ENCODE data around the gene ADGRL3. TPM values are rescaled to one million over a fixed set of nuclear protein-coding genes. Genes with fewer than 3 reads are reported as not detected.
A peak's percentile ranks its signal among the peaks of the same experiment; 100 is the strongest.

Gene ADGRL3
- total RNA-seq, 1 donor, result under 0.01 TPM

- no peak for DNase-seq (ENCODE audit: low read depth)
- TF ChIP-seq CTCF (IDR thresholded peaks at IDR 0.05; ENCODE audit: insufficient read depth, low read length), result no peak
- no peak overlapping the region for H3K4me3 ChIP-seq (ENCODE audit: low read depth, low read length)
Measured at GRCh38 chr4:61545902-61546480, 345.9 kb downstream of the ADGRL3 start.

- no peak for DNase-seq (ENCODE audit: low read depth)
- TF ChIP-seq CTCF (IDR thresholded peaks at IDR 0.05; ENCODE audit: insufficient read depth, low read length), result no peak
- H3K4me3 ChIP-seq (ENCODE audit: low read depth, low read length), result no peak overlapping the region
Measured at GRCh38 chr4:61549336-61549735, 349.2 kb downstream of the ADGRL3 start.

- no peak overlapping the region for H3K4me3 ChIP-seq (ENCODE audit: low read depth, low read length)
- DNase-seq (ENCODE audit: low read depth), result no peak
- no peak for TF ChIP-seq CTCF (IDR thresholded peaks at IDR 0.05; ENCODE audit: insufficient read depth, low read length)
Measured at GRCh38 chr4:61553557-61554125, 353.5 kb downstream of the ADGRL3 start.

GRCh38 chr4:61555789-61556188 is 355.7 kb downstream of the ADGRL3 start:
- peak; percentile 62 for DNase-seq (ENCODE audit: low read depth)
- no peak for TF ChIP-seq CTCF (IDR thresholded peaks at IDR 0.05; ENCODE audit: insufficient read depth, low read length)
- no peak overlapping the region for H3K4me3 ChIP-seq (ENCODE audit: low read depth, low read length)

GRCh38 chr4:61556277-61556676 is 356.2 kb downstream of the ADGRL3 start:
- no peak for TF ChIP-seq CTCF (IDR thresholded peaks at IDR 0.05; ENCODE audit: insufficient read depth, low read length)
- no peak for DNase-seq (ENCODE audit: low read depth)
- no peak overlapping the region for H3K4me3 ChIP-seq (ENCODE audit: low read depth, low read length)

GRCh38 chr4:61559396-61559795 is 359.3 kb downstream of the ADGRL3 start:
- TF ChIP-seq CTCF (IDR thresholded peaks at IDR 0.05; ENCODE audit: insufficient read depth, low read length), result no peak
- no peak for DNase-seq (ENCODE audit: low read depth)
- H3K4me3 ChIP-seq (ENCODE audit: low read depth, low read length), result no peak overlapping the region

- no peak for TF ChIP-seq CTCF (IDR thresholded peaks at IDR 0.05; ENCODE audit: insufficient read depth, low read length)
- H3K4me3 ChIP-seq (ENCODE audit: low read depth, low read length), result no peak overlapping the region
- DNase-seq (ENCODE audit: low read depth), result no peak
Measured at GRCh38 chr4:61561028-61561427, 360.9 kb downstream of the ADGRL3 start.
